Neural cell (in vitro differentiated cells): ENCODE data around the gene LRRK1.

ENCODE experiments used
- CTCF ChIP-seq: fragments of 450-650 bp; IDR thresholded peaks from 2 replicates; pipeline ENCODE4 v1.5.1; 2014; ENCODE audit warnings: antibody characterized with exemption, mild to moderate bottlenecking, moderate library complexity; ENCODE audit not compliant: poor library complexity, severe bottlenecking
- EP300 ChIP-seq: fragments of 450-650 bp; conservative IDR thresholded peaks from 2 replicates; pipeline ENCODE4 v1.6.1; 2014; ENCODE audit warnings: antibody characterized with exemption, mild to moderate bottlenecking, moderate library complexity; ENCODE audit not compliant: poor library complexity, severe bottlenecking
- EZH2 ChIP-seq: fragments of 200-600, 300-800 bp; shearing (Covaris generic), sonication (generic); IDR thresholded peaks from 2 replicates; pipeline ENCODE4 v1.6.1; 2014; ENCODE audit warnings: antibody characterized with exemption, low read length, borderline replicate concordance, mild to moderate bottlenecking; ENCODE audit not compliant: insufficient read depth, poor library complexity, severe bottlenecking
- POLR2AphosphoS5 ChIP-seq: IDR thresholded peaks from 2 replicates; pipeline ENCODE4 v1.6.1; 2012
- REST ChIP-seq: IDR thresholded peaks from 2 replicates; pipeline ENCODE4 v1.6.1; 2012; ENCODE audit warnings: borderline replicate concordance
- TAF1 ChIP-seq: IDR thresholded peaks from 2 replicates; pipeline ENCODE4 v1.6.1; 2012; ENCODE audit warnings: low read depth

- TF ChIP-seq CTCF (no peak), TAF1 (no peak), EZH2 (no peak), EP300 (no peak), POLR2AphosphoS5 (no peak), REST (no peak)
Measured at GRCh38 chr15:100900136-100900794, 18.9 kb upstream of the LRRK1 start.
